ENCODE results near the gene SPAG9.

DNA sequence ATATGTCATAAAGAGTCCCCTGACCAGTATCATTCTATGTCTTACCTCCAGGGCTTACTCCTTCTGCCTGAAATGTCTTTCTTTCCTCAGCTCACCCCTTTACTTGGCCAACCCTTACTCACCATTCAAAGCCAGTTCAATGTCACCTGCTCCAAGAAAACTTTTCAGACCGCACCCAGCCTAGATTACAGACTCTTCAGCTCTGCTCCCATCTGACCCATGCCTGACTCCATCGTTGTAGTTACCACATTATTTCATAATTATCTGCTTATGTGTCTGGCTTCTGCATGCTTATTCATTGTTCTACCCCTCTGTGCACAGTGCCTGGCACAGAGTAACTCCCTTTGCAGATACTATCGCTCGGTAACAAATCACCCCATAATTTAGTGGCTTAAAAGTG lies 192.0 kb downstream of the SPAG9 start:
- TF ChIP-seq POLR2AphosphoS5 (IDR thresholded peaks at IDR 0.05) (no peak), EP300 (IDR thresholded peaks at IDR 0.05) (no peak), POLR2A (IDR thresholded peaks at IDR 0.05) (no peak)
- TF ChIP-seq, protein P1, sequence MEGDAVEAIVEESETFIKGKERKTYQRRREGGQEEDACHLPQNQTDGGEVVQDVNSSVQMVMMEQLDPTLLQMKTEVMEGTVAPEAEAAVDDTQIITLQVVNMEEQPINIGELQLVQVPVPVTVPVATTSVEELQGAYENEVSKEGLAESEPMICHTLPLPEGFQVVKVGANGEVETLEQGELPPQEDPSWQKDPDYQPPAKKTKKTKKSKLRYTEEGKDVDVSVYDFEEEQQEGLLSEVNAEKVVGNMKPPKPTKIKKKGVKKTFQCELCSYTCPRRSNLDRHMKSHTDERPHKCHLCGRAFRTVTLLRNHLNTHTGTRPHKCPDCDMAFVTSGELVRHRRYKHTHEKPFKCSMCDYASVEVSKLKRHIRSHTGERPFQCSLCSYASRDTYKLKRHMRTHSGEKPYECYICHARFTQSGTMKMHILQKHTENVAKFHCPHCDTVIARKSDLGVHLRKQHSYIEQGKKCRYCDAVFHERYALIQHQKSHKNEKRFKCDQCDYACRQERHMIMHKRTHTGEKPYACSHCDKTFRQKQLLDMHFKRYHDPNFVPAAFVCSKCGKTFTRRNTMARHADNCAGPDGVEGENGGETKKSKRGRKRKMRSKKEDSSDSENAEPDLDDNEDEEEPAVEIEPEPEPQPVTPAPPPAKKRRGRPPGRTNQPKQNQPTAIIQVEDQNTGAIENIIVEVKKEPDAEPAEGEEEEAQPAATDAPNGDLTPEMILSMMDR (IDR thresholded peaks at IDR 0.05): no peak

Measured in sigmoid colon (tissue), 4 donors.